ENCODE results near the gene DDI1.

GRCh38 chr11:104049116-104049515, 12.7 kb downstream of the DDI1 start:
- TF ChIP-seq, protein P1, sequence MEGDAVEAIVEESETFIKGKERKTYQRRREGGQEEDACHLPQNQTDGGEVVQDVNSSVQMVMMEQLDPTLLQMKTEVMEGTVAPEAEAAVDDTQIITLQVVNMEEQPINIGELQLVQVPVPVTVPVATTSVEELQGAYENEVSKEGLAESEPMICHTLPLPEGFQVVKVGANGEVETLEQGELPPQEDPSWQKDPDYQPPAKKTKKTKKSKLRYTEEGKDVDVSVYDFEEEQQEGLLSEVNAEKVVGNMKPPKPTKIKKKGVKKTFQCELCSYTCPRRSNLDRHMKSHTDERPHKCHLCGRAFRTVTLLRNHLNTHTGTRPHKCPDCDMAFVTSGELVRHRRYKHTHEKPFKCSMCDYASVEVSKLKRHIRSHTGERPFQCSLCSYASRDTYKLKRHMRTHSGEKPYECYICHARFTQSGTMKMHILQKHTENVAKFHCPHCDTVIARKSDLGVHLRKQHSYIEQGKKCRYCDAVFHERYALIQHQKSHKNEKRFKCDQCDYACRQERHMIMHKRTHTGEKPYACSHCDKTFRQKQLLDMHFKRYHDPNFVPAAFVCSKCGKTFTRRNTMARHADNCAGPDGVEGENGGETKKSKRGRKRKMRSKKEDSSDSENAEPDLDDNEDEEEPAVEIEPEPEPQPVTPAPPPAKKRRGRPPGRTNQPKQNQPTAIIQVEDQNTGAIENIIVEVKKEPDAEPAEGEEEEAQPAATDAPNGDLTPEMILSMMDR (IDR thresholded peaks at IDR 0.05; ENCODE audit: borderline replicate concordance, extremely low read depth, low read length, poor library complexity, severe bottlenecking) = no peak
- TF ChIP-seq EZH2 (IDR thresholded peaks at IDR 0.05; ENCODE audit: borderline replicate concordance, low read depth, low read length, severe bottlenecking) = no peak

All from DND-41 (cell line).